ENCODE measurements around the gene PTP4A1.

Gene PTP4A1

GRCh38 chr6:63615590-63615989 is 43.3 kb downstream of the PTP4A1 start:
- POLR2A ChIA-PET, result no interaction called here
- TF ChIP-seq CTCF (IDR thresholded peaks at IDR 0.05; ENCODE audit: control extremely low read depth, extremely low read depth, low read depth, missing control alignments), result no peak
- CTCF ChIA-PET, result interaction anchor here (1.5 kb wide), 1 partner anchor 18 kb away, joined by 3 read pairs; no protein-coding TSS in a partner anchor
- DNase-seq (ENCODE audit: extremely low spot score), result no peak

All from GM10248 (cell line).